Measurements from ENCODE around the gene KRTAP10-5. TPM values are rescaled to one million over a fixed set of nuclear protein-coding genes. Genes with fewer than 3 reads are reported as not detected.
"Not testable (repeated sequence)": the region's sequence is repeated elsewhere in the genome, so short reads cannot be mapped to it uniquely, and the experiment has no call there.

The KRTAP10-5 gene
- total RNA-seq, 1 donor from 2014 or later: not detected

GRCh38 chr21:44567481-44568171 lies 12.8 kb downstream of the KRTAP10-5 start:
- no peak for DNase-seq (ENCODE audit: low spot score in 2 of 2)
- Histone ChIP-seq H3K9me3 (peaks cover 0 to 5% of the 10 kb centered on the region in 2 donors), H3K4me3 (no peak overlapping the region), H3K27me3 (no peaks in the 10 kb centered on the region), H3K4me1 (no peaks in the 10 kb centered on the region), H3K27ac (no peak overlapping the region), H3K36me3 (no peaks in the 10 kb centered on the region)
- TF ChIP-seq, protein P1, sequence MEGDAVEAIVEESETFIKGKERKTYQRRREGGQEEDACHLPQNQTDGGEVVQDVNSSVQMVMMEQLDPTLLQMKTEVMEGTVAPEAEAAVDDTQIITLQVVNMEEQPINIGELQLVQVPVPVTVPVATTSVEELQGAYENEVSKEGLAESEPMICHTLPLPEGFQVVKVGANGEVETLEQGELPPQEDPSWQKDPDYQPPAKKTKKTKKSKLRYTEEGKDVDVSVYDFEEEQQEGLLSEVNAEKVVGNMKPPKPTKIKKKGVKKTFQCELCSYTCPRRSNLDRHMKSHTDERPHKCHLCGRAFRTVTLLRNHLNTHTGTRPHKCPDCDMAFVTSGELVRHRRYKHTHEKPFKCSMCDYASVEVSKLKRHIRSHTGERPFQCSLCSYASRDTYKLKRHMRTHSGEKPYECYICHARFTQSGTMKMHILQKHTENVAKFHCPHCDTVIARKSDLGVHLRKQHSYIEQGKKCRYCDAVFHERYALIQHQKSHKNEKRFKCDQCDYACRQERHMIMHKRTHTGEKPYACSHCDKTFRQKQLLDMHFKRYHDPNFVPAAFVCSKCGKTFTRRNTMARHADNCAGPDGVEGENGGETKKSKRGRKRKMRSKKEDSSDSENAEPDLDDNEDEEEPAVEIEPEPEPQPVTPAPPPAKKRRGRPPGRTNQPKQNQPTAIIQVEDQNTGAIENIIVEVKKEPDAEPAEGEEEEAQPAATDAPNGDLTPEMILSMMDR (IDR thresholded peaks at IDR 0.05): no peak
- intact Hi-C loops (cut with DNase I): no loop called here

DNA sequence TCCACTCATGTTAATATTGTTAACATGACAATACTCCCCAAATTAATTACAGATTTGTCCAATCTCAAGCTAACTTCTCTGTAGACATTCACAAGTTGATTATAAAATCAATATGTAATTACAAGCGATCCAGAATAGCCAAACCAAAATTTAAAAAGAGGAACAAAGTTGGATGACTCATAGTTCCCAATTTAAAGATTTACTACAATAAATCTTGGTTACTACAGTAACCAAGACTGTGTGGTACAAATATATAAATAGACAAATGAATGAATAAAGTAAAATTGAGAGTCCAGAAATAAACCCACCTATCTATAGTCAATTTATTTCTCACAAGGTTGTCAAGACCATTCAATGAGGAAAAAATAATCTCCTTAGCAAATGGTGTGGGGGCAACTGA lies 14.0 kb downstream of the KRTAP10-5 start:
- TF ChIP-seq, protein P1 (IDR thresholded peaks at IDR 0.05): no peak
- no peaks in the 10 kb centered on the region for H3K4me1 ChIP-seq
- H3K27ac ChIP-seq: no peak overlapping the region
- DNase-seq (ENCODE audit: low spot score in 2 of 2): no peak
- H3K4me3 ChIP-seq: no peak overlapping the region
- intact Hi-C loops (cut with DNase I): no loop called here
- H3K36me3 ChIP-seq: no peaks in the 10 kb centered on the region
- H3K27me3 ChIP-seq: no peaks in the 10 kb centered on the region
- peaks cover 0 to 12% of the 10 kb centered on the region in 2 donors for H3K9me3 ChIP-seq

GRCh38 chr21:44564886-44565598 lies 15.4 kb downstream of the KRTAP10-5 start:
- intact Hi-C loops (cut with DNase I): no loop called here
- peaks cover 0 to 12% of the 10 kb centered on the region in 2 donors for H3K9me3 ChIP-seq
- no peaks in the 10 kb centered on the region for H3K27me3 ChIP-seq
- H3K27ac ChIP-seq: no peak overlapping the region
- H3K4me1 ChIP-seq: no peaks in the 10 kb centered on the region
- H3K36me3 ChIP-seq: no peaks in the 10 kb centered on the region
- no peak for DNase-seq (ENCODE audit: low spot score in 2 of 2)
- TF ChIP-seq, protein P1 (IDR thresholded peaks at IDR 0.05): no peak
- H3K4me3 ChIP-seq: no peak overlapping the region

GRCh38 chr21:44564099-44564498 lies 16.3 kb downstream of the KRTAP10-5 start:
- TF ChIP-seq, protein P1 (IDR thresholded peaks at IDR 0.05): no peak
- intact Hi-C loops (cut with DNase I): no loop called here

DNA sequence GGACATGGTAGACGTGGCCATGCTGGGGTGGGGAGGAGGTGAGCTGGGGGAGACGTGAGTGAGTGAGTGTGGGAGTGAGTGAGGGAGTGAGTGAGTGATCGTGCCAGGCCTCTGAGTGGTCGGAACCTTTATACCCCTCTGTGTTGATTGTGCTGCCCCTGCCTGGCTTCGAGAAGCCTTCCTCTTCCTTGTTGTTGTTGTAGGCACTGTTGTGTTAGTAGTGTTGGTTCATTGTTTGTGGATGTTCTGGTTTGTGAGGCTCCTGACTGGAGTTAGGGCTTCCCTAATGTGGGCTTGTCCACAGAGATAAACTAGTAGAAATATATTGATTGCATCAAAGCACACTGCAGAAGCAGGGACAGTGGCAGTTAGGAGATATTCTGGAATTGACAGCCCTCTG lies 21.7 kb downstream of the KRTAP10-5 start, which contains the start of gene KRTAP10-3:
Gene KRTAP10-3, minus strand, starts transcription at position 101 of the 400 bp plus-strand sequence. Its CDS starts 80 bp downstream, at position 21.
- no peak for DNase-seq (ENCODE audit: low spot score in 2 of 2)
- Histone ChIP-seq H3K4me1 (no peaks in the 10 kb centered on the region), H3K4me3 (no peak within 1 kb of the TSS), H3K27me3 (no peaks in the 10 kb centered on the region), H3K9me3 (peaks cover 0 to 12% of the 10 kb centered on the region in 2 donors), H3K27ac (no peak within 1 kb of the TSS), H3K36me3 (no peaks in the 10 kb centered on the region)
- TF ChIP-seq, protein P1 (IDR thresholded peaks at IDR 0.05): no peak
- intact Hi-C loops (cut with DNase I): no loop called here

More at GRCh38 chr21:44564099-44564498, 16.3 kb downstream of the KRTAP10-5 start:
- Histone ChIP-seq H3K36me3 (no peaks in the 10 kb centered on the region), H3K4me3 (no peak overlapping the region), H3K4me1 (no peaks in the 10 kb centered on the region), H3K9me3 (peaks cover 0 to 12% of the 10 kb centered on the region in 2 donors), H3K27me3 (no peaks in the 10 kb centered on the region), H3K27ac (no peak overlapping the region)
- no peak for DNase-seq (ENCODE audit: low spot score in 2 of 2)

GRCh38 chr21:44558329-44558675 lies 22.1 kb downstream of the KRTAP10-5 start:
- H3K27me3 ChIP-seq; H3K36me3 ChIP-seq; H3K27ac ChIP-seq; DNase-seq (ENCODE audit: low spot score in 2 of 2); H3K4me1 ChIP-seq; H3K4me3 ChIP-seq; intact Hi-C loops (cut with DNase I): not testable (repeated sequence)
- peaks cover 0 to 12% of the 10 kb centered on the region in 2 donors for H3K9me3 ChIP-seq
